NCI-H2196 treated with DMSO at 0.1 percent for 48 hours (cell line): ENCODE data around the gene CEP72.
"Not testable (repeated sequence)": the region's sequence is repeated elsewhere in the genome, so short reads cannot be mapped to it uniquely, and the experiment has no call there.

ENCODE experiments used
- DNase-seq: peaks from one replicate; lab custom pipeline; 2025; ENCODE audit not compliant: unreplicated experiment; lab: John Stamatoyannopoulos, UW

CEP72 gene

DNA sequence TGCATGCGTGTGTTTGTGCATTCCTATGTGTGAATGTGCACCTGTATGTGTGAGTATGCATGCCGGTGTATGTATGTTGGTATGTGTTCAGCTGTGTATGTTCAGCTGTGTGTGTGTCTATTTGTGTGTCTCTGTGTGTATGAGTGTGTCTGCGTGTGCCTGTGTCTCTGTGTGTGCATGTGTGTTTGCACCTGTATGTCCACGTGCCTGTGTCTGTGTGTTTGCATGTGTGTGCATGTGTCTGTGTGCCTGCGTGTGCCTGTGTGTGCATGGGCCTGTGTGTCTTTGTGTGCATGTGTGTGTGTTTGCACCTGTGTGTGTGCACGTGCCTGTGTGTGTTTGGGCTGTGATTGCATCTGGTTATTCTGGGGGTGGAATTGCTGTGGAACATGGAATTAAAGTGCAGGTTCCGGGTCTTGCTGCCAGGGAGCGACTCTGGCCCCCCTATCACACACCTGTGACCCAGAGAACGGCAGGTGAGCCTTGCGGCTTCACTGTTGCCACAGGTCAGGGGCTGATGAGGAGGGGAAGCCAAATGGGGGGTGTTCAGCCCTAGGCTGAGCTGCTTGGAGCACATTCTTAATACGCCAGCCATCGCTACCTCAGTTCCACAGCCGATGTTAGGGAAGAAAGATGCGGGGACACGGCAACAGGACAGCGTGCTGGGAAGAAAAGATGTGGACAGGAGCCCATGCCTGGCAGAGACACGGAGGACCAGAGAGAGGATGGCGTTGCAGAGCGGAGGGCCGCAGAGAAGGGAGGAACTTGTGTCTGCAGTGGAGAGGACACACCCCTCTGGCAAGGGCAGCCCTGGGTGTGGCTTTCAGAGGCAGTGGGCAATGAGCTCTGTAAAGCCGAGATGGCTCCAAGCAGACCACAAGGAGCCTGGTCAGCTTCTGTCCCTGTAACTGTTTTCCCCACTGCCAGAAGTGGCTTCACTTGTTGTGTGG lies 84.9 kb downstream of the CEP72 start:
- DNase-seq, result not testable (repeated sequence)
